Measurements from ENCODE around the gene COL9A1. TPM values are rescaled to one million over a fixed set of nuclear protein-coding genes. Genes with fewer than 3 reads are reported as not detected.
A peak's percentile ranks its signal among the peaks of the same experiment; 100 is the strongest.

The COL9A1 gene
- total and polyA plus RNA-seq, 2 experiments from 2014 or later = 1.6 to 2.3 TPM

GRCh38 chr6:70282919-70283461 is 19.9 kb downstream of the COL9A1 start:
- no peak for TF ChIP-seq CTCF (IDR thresholded peaks at IDR 0.05; ENCODE audit: poor library complexity)
- TF ChIP-seq EZH2phosphoT487 (IDR thresholded peaks at IDR 0.05; ENCODE audit: low read depth, severe bottlenecking, unreplicated experiment) = peak; percentile 4
- TF ChIP-seq EZH2 (IDR thresholded peaks at IDR 0.05; ENCODE audit: borderline replicate concordance) = no peak

GRCh38 chr6:70282312-70282918 is 20.5 kb downstream of the COL9A1 start:
- peak; percentile 31 for DNase-seq (ENCODE audit: low spot score)
- Histone ChIP-seq H3K4me3 (peak overlapping the region; percentile 16), H3K9me3 (ENCODE audit: low read depth) (no peaks in the 10 kb centered on the region), H4K20me1 (ENCODE audit: insufficient read depth, poor library complexity, severe bottlenecking) (no peaks in the 10 kb centered on the region), H3K4me1 (ENCODE audit: insufficient read depth) (peaks cover 8% of the 10 kb centered on the region), H2AFZ (peak overlapping the region; percentile 56), H3K27me3 (peaks cover 80% of the 10 kb centered on the region), H3K79me2 (no peaks in the 10 kb centered on the region), H3K9me2 (replicated peaks; ENCODE audit: insufficient read depth) (no peaks in the 10 kb centered on the region), H3K36me3 (replicated peaks; ENCODE audit: insufficient read depth, low read depth) (no peaks in the 10 kb centered on the region), H3K27ac (no peak overlapping the region), H3K4me2 (peak overlapping the region; percentile 77)
- 2% methylated on average over 38 of the region's 39 CpGs for WGBS (ENCODE audit: low lambda C conversion rate, missing lambda C conversion rate)
- TF ChIP-seq EZH2 (IDR thresholded peaks at IDR 0.05; ENCODE audit: borderline replicate concordance) (peak; percentile 69), EZH2phosphoT487 (IDR thresholded peaks at IDR 0.05; ENCODE audit: low read depth, severe bottlenecking, unreplicated experiment) (peak; percentile 16), CTCF (IDR thresholded peaks at IDR 0.05; ENCODE audit: poor library complexity) (no peak)

More at GRCh38 chr6:70282919-70283461, 19.9 kb downstream of the COL9A1 start:
- 4% methylated on average over 31 of the region's 31 CpGs for whole genome bisulfite sequencing (ENCODE audit: low lambda C conversion rate, missing lambda C conversion rate)
- no peaks in the 10 kb centered on the region for H3K36me3 ChIP-seq (replicated peaks; ENCODE audit: insufficient read depth, low read depth)
- H3K4me3 ChIP-seq = peak overlapping the region; percentile 16
- no peaks in the 10 kb centered on the region for H3K9me3 ChIP-seq (ENCODE audit: low read depth)
- peak overlapping the region; percentile 77 for H3K4me2 ChIP-seq
- peaks cover 86% of the 10 kb centered on the region for H3K27me3 ChIP-seq
- peak overlapping the region; percentile 56 for H2AFZ ChIP-seq
- no peak overlapping the region for H3K27ac ChIP-seq
- peaks cover 8% of the 10 kb centered on the region for H3K4me1 ChIP-seq (ENCODE audit: insufficient read depth)
- no peaks in the 10 kb centered on the region for H3K79me2 ChIP-seq
- no peaks in the 10 kb centered on the region for H3K9me2 ChIP-seq (replicated peaks; ENCODE audit: insufficient read depth)
- DNase-seq (ENCODE audit: low spot score) = no peak
- H4K20me1 ChIP-seq (ENCODE audit: insufficient read depth, poor library complexity, severe bottlenecking) = no peaks in the 10 kb centered on the region

- peak overlapping the region; percentile 77 for H3K4me2 ChIP-seq
Measured at GRCh38 chr6:70281923-70282311, 21.0 kb downstream of the COL9A1 start.

More at GRCh38 chr6:70281923-70282311, 21.0 kb downstream of the COL9A1 start:
- Histone ChIP-seq H3K27me3 (peaks cover 76% of the 10 kb centered on the region), H4K20me1 (ENCODE audit: insufficient read depth, poor library complexity, severe bottlenecking) (no peaks in the 10 kb centered on the region), H3K9me2 (replicated peaks; ENCODE audit: insufficient read depth) (no peaks in the 10 kb centered on the region), H3K4me3 (no peak overlapping the region), H2AFZ (peak overlapping the region; percentile 19), H3K79me2 (no peaks in the 10 kb centered on the region), H3K36me3 (replicated peaks; ENCODE audit: insufficient read depth, low read depth) (no peaks in the 10 kb centered on the region), H3K4me1 (ENCODE audit: insufficient read depth) (peaks cover 8% of the 10 kb centered on the region), H3K27ac (no peak overlapping the region), H3K9me3 (ENCODE audit: low read depth) (no peaks in the 10 kb centered on the region)
- no peak for DNase-seq (ENCODE audit: low spot score)
- TF ChIP-seq EZH2phosphoT487 (IDR thresholded peaks at IDR 0.05; ENCODE audit: low read depth, severe bottlenecking, unreplicated experiment) (no peak), CTCF (IDR thresholded peaks at IDR 0.05; ENCODE audit: poor library complexity) (no peak), EZH2 (IDR thresholded peaks at IDR 0.05; ENCODE audit: borderline replicate concordance) (no peak)
- 38% methylated on average over 8 of the region's 8 CpGs for WGBS (ENCODE audit: low lambda C conversion rate, missing lambda C conversion rate)

All from hepatocyte (in vitro differentiated cells).